Spinal cord (tissue), 10 donors: ENCODE results near the gene LRRC30. TPM values are rescaled to one million over a fixed set of nuclear protein-coding genes. Genes with fewer than 3 reads are reported as not detected.
"Not testable (repeated sequence)": the region's sequence is repeated elsewhere in the genome, so short reads cannot be mapped to it uniquely, and the experiment has no call there.

Source experiments
- DNase-seq, 6 donors: peaks; one replicate each; pipeline versions ENCODE4 v3.0.0 to v3.0.0-alpha.2; 2013 to 2015; ENCODE audit warnings: low spot score in 6 of 6, low read depth in 4 of 6
- H3K27ac ChIP-seq: one replicate; pipeline ENCODE4 v1.5.1; 2013; ENCODE audit warnings: low read depth, low read length, control low read depth
- H3K27me3 ChIP-seq: one replicate; pipeline ENCODE4 v1.6.1; 2013; ENCODE audit warnings: low read length; ENCODE audit not compliant: control insufficient read depth, insufficient read depth
- H3K36me3 ChIP-seq: one replicate; pipeline ENCODE4 v1.6.1; 2013; ENCODE audit warnings: low read length; ENCODE audit not compliant: control insufficient read depth, insufficient read depth
- H3K4me1 ChIP-seq: one replicate; pipeline ENCODE4 v1.6.1; 2013; ENCODE audit warnings: low read length; ENCODE audit not compliant: control insufficient read depth, insufficient read depth
- H3K4me3 ChIP-seq: one replicate; pipeline ENCODE4 v1.5.1; 2013; ENCODE audit warnings: low read depth, low read length, control low read depth
- H3K9me3 ChIP-seq: one replicate; pipeline ENCODE4 v1.6.1; 2013; ENCODE audit warnings: low read length; ENCODE audit not compliant: control insufficient read depth, insufficient read depth
- WGBS: methylation state at CpG from one replicate; pipeline ENCODE4 v1.1.5; 2013; ENCODE audit warnings: missing lambda C conversion rate; ENCODE audit not compliant: insufficient coverage; 5-methylcytosine and 5-hydroxymethylcytosine counted together
- polyA plus RNA-seq, 2 donors: library from polyadenylated mRNA; unstranded; fragments of 120-200 nt; gene quantifications; one replicate each; pipeline ENCODE4 v1.2.1, GENCODE V29; 2013; ENCODE audit not compliant: insufficient read length in 2 of 2
- total RNA-seq, 2 donors: library from RNA; depleted of rRNA in 1 of 2; stranded (reverse); fragments of 120-200 nt in 1 of 2; fragments of >200 nt in 1 of 2; gene quantifications; one replicate each; pipeline versions ENCODE4 v1.2.3 to v1.2.4, GENCODE V29; 2013 to 2014
- donor health status: healthy.

The LRRC30 gene
- total and polyA plus RNA-seq, 4 donors = not detected

GRCh38 chr18:7203601-7204000, 27.3 kb upstream of the LRRC30 start:
- peaks cover 15% of the 10 kb centered on the region for H3K4me1 ChIP-seq
- not testable (repeated sequence) for DNase-seq, H3K36me3 ChIP-seq, H3K4me3 ChIP-seq, H3K27me3 ChIP-seq, H3K9me3 ChIP-seq, H3K27ac ChIP-seq
- WGBS = 90% methylated on average over 20 of the region's 29 CpGs

- H3K36me3 ChIP-seq = no peaks in the 10 kb centered on the region
- peak in 1 of 6 donors; percentile 73 for DNase-seq
- H3K9me3 ChIP-seq = no peaks in the 10 kb centered on the region
- H3K4me1 ChIP-seq = peaks cover 15% of the 10 kb centered on the region
- no peak overlapping the region for H3K27ac ChIP-seq
- H3K27me3 ChIP-seq = no peaks in the 10 kb centered on the region
- H3K4me3 ChIP-seq = no peak overlapping the region
Observed at GRCh38 chr18:7205346-7205745, 25.5 kb upstream of the LRRC30 start.

GRCh38 chr18:7206217-7206616, 24.7 kb upstream of the LRRC30 start:
- H3K27me3 ChIP-seq = no peaks in the 10 kb centered on the region
- no peaks in the 10 kb centered on the region for H3K9me3 ChIP-seq
- H3K27ac ChIP-seq = no peak overlapping the region
- no peaks in the 10 kb centered on the region for H3K36me3 ChIP-seq
- peak in 2 of 6 donors; percentile 63 to 82 for DNase-seq
- no peak overlapping the region for H3K4me3 ChIP-seq
- 78% methylated on average over 4 of the region's 6 CpGs for WGBS
- peaks cover 15% of the 10 kb centered on the region for H3K4me1 ChIP-seq

- peaks cover 15% of the 10 kb centered on the region for H3K4me1 ChIP-seq
- DNase-seq = peak in 1 of 6 donors; percentile 28
- H3K27me3 ChIP-seq = no peaks in the 10 kb centered on the region
- H3K4me3 ChIP-seq = no peak overlapping the region
- H3K27ac ChIP-seq = peak overlapping the region; percentile 35
- WGBS = 56% methylated on average over 4 of the region's 4 CpGs
- H3K36me3 ChIP-seq = no peaks in the 10 kb centered on the region
- H3K9me3 ChIP-seq = no peaks in the 10 kb centered on the region
Observed at GRCh38 chr18:7207366-7207915, 23.4 kb upstream of the LRRC30 start.

- Histone ChIP-seq H3K27me3 (no peaks in the 10 kb centered on the region), H3K9me3 (peaks cover 2% of the 10 kb centered on the region), H3K4me3 (no peak overlapping the region), H3K4me1 (peaks cover 3% of the 10 kb centered on the region), H3K27ac (no peak overlapping the region), H3K36me3 (no peaks in the 10 kb centered on the region)
- DNase-seq = peak in 2 of 6 donors; percentile 58 to 71
- 44% methylated on average over 3 of the region's 5 CpGs for WGBS
Observed at GRCh38 chr18:7221424-7222155, 9.3 kb upstream of the LRRC30 start.

- Histone ChIP-seq H3K4me1 (peaks cover 3% of the 10 kb centered on the region), H3K9me3 (peaks cover 2% of the 10 kb centered on the region), H3K27ac (no peak overlapping the region), H3K27me3 (no peaks in the 10 kb centered on the region), H3K36me3 (no peaks in the 10 kb centered on the region), H3K4me3 (no peak overlapping the region)
- no peak for DNase-seq
- WGBS = 67% methylated on average over 1 of the region's 3 CpGs
Observed at GRCh38 chr18:7224198-7224597, 6.7 kb upstream of the LRRC30 start.

- 91% methylated on average over 2 of the region's 3 CpGs for WGBS
- H3K27ac ChIP-seq = no peak overlapping the region
- H3K4me3 ChIP-seq = no peak overlapping the region
- H3K27me3 ChIP-seq = no peaks in the 10 kb centered on the region
- no peaks in the 10 kb centered on the region for H3K36me3 ChIP-seq
- no peak for DNase-seq
- no peaks in the 10 kb centered on the region for H3K9me3 ChIP-seq
- H3K4me1 ChIP-seq = no peaks in the 10 kb centered on the region
Observed at GRCh38 chr18:7232218-7232617, 1.3 kb downstream of the LRRC30 start.

- Histone ChIP-seq H3K27me3 (no peaks in the 10 kb centered on the region), H3K4me3 (no peak overlapping the region), H3K27ac (no peak overlapping the region), H3K4me1 (no peaks in the 10 kb centered on the region), H3K36me3 (no peaks in the 10 kb centered on the region), H3K9me3 (no peaks in the 10 kb centered on the region)
- WGBS = 86% methylated on average over 1 of the region's 8 CpGs
- no peak for DNase-seq
Observed at GRCh38 chr18:7233134-7233810, 2.4 kb downstream of the LRRC30 start.

- 87% methylated on average over 5 of the region's 6 CpGs for WGBS
- Histone ChIP-seq H3K27me3 (no peaks in the 10 kb centered on the region), H3K27ac (no peak overlapping the region), H3K4me3 (no peak overlapping the region), H3K9me3 (no peaks in the 10 kb centered on the region), H3K4me1 (no peaks in the 10 kb centered on the region), H3K36me3 (no peaks in the 10 kb centered on the region)
- DNase-seq = no peak
Observed at GRCh38 chr18:7234091-7234490, 3.2 kb downstream of the LRRC30 start.

GRCh38 chr18:7234956-7235355, 4.1 kb downstream of the LRRC30 start:
- Histone ChIP-seq H3K36me3 (no peaks in the 10 kb centered on the region), H3K27ac (no peak overlapping the region), H3K4me3 (no peak overlapping the region), H3K9me3 (no peaks in the 10 kb centered on the region), H3K27me3 (no peaks in the 10 kb centered on the region), H3K4me1 (no peaks in the 10 kb centered on the region)
- 80% methylated on average over 2 of the region's 4 CpGs for WGBS
- peak in 1 of 6 donors; percentile 52 for DNase-seq
